GM21619 (cell line): ENCODE measurements around the gene ARHGAP40.
A peak's percentile ranks its signal among the peaks of the same experiment; 100 is the strongest.

Source experiments
- ATAC-seq: cut with Tn5 transposase; IDR thresholded peaks from one replicate; pipeline ENCODE4 v1.9.1; 2021; ENCODE audit not compliant: unreplicated experiment

ARHGAP40 gene

GRCh38 chr20:38616457-38616856 lies 14.8 kb downstream of the ARHGAP40 start:
- ATAC-seq, result no peak

GRCh38 chr20:38617011-38617829 lies 15.6 kb downstream of the ARHGAP40 start:
- ATAC-seq, result no peak

GRCh38 chr20:38617830-38618196 lies 16.2 kb downstream of the ARHGAP40 start:
- ATAC-seq, result no peak

GRCh38 chr20:38620441-38620840 lies 18.8 kb downstream of the ARHGAP40 start:
- ATAC-seq, result no peak

GRCh38 chr20:38623061-38623460 lies 21.5 kb downstream of the ARHGAP40 start:
- no peak for ATAC-seq

GRCh38 chr20:38624084-38624483 lies 22.5 kb downstream of the ARHGAP40 start:
- ATAC-seq, result no peak

- no peak for ATAC-seq
Measured at GRCh38 chr20:38625896-38626295, 24.3 kb downstream of the ARHGAP40 start.

- ATAC-seq, result no peak
Measured at GRCh38 chr20:38626921-38627659, 25.5 kb downstream of the ARHGAP40 start.

GRCh38 chr20:38628580-38629470 lies 27.2 kb downstream of the ARHGAP40 start:
- no peak for ATAC-seq

GRCh38 chr20:38629979-38630378 lies 28.4 kb downstream of the ARHGAP40 start:
- no peak for ATAC-seq

- ATAC-seq, result no peak
Measured at GRCh38 chr20:38630727-38631126, 29.1 kb downstream of the ARHGAP40 start.

- ATAC-seq, result no peak
Measured at GRCh38 chr20:38631155-38632022, 29.8 kb downstream of the ARHGAP40 start.

- ATAC-seq, result peak; percentile 57
Measured at GRCh38 chr20:38633577-38634093, 32.0 kb downstream of the ARHGAP40 start.

- no peak for ATAC-seq
Measured at GRCh38 chr20:38635721-38636288, 34.2 kb downstream of the ARHGAP40 start.

- no peak for ATAC-seq
Measured at GRCh38 chr20:38640521-38640920, 38.9 kb downstream of the ARHGAP40 start.

- no peak for ATAC-seq
Measured at GRCh38 chr20:38642498-38642897, 40.9 kb downstream of the ARHGAP40 start.

- no peak for ATAC-seq
Measured at GRCh38 chr20:38644588-38645260, 43.1 kb downstream of the ARHGAP40 start.

GRCh38 chr20:38645351-38645750 lies 43.7 kb downstream of the ARHGAP40 start:
- ATAC-seq, result no peak
